Skeletal muscle tissue (tissue), 4 donors: Measurements from ENCODE around the gene LCN12. TPM values are rescaled to one million over a fixed set of nuclear protein-coding genes. Genes with fewer than 3 reads are reported as not detected.

Source experiments
- H3K27ac ChIP-seq: one replicate; pipeline ENCODE4 v1.7.0; 2013; ENCODE audit warnings: mild to moderate bottlenecking, low read depth, low read length, inconsistent platforms
- H3K27me3 ChIP-seq, 3 donors: one replicate each; pipeline ENCODE4 v1.7.0; 2013; ENCODE audit warnings: low read length in 3 of 3; ENCODE audit not compliant: control insufficient read depth in 3 of 3, insufficient read depth in 3 of 3
- H3K36me3 ChIP-seq, 3 donors: one replicate each; pipeline ENCODE4 v1.7.0; 2013; ENCODE audit warnings: low read length in 3 of 3; ENCODE audit not compliant: control insufficient read depth in 3 of 3, insufficient read depth in 3 of 3
- H3K4me1 ChIP-seq, 3 donors: one replicate each; pipeline ENCODE4 v1.7.0; 2013; ENCODE audit warnings: low read length in 3 of 3, mild to moderate bottlenecking in 3 of 3; ENCODE audit not compliant: control insufficient read depth in 3 of 3, insufficient read depth in 3 of 3
- H3K4me3 ChIP-seq, 3 donors: one replicate each; pipeline ENCODE4 v1.7.0; 2013; ENCODE audit warnings: low read length in 3 of 3
- H3K9ac ChIP-seq, 3 donors: one replicate each; pipeline ENCODE4 v1.7.0; 2013; ENCODE audit warnings: low read length in 3 of 3, mild to moderate bottlenecking in 3 of 3, moderate library complexity in 2 of 3, low read depth in 1 of 3
- H3K9me3 ChIP-seq, 3 donors: one replicate each; pipeline ENCODE4 v1.7.0; 2013; ENCODE audit warnings: low read length in 3 of 3; ENCODE audit not compliant: control insufficient read depth in 3 of 3
- total RNA-seq: library from RNA; depleted of rRNA; stranded (reverse); fragments of >200 nt; gene quantifications from one replicate; pipeline ENCODE4 v1.2.3, GENCODE V29; 2014
- donor health status: Osteomylitis.

LCN12 gene
- not detected for total RNA-seq

GRCh38 chr9:136951541-136952320, at the start of gene LCN12:
Gene LCN12 (plus strand): TSS chr9:136952273. CDS start chr9:136952328, 55 bp downstream.
- no peak within 1 kb of the TSS for H3K9ac ChIP-seq
- H3K27me3 ChIP-seq = no peaks in the 10 kb centered on the region
- no peaks in the 10 kb centered on the region for H3K36me3 ChIP-seq
- H3K27ac ChIP-seq = no peak within 1 kb of the TSS
- peaks cover 15 to 29% (median 25%) of the 10 kb centered on the region in 3 donors for H3K4me1 ChIP-seq
- H3K4me3 ChIP-seq = no peak within 1 kb of the TSS
- no peaks in the 10 kb centered on the region for H3K9me3 ChIP-seq

GRCh38 chr9:136903041-136903554, 49.0 kb upstream of the LCN12 start:
- Histone ChIP-seq H3K4me3 (no peak overlapping the region), H3K36me3 (peaks cover 24 to 30% (median 28%) of the 10 kb centered on the region in 3 donors), H3K27me3 (no peaks in the 10 kb centered on the region), H3K27ac (peak overlapping the region; percentile 81), H3K9ac (peak overlapping the region in 2 of 3 donors; percentile 65 to 81), H3K4me1 (peaks cover 20 to 34% (median 30%) of the 10 kb centered on the region in 3 donors), H3K9me3 (no peaks in the 10 kb centered on the region)

- H3K36me3 ChIP-seq = peaks cover 21 to 32% (median 24%) of the 10 kb centered on the region in 3 donors
- no peak overlapping the region for H3K4me3 ChIP-seq
- peaks cover 14 to 23% (median 21%) of the 10 kb centered on the region in 3 donors for H3K4me1 ChIP-seq
- H3K9ac ChIP-seq = no peak overlapping the region
- no peaks in the 10 kb centered on the region for H3K27me3 ChIP-seq
- no peaks in the 10 kb centered on the region for H3K9me3 ChIP-seq
- H3K27ac ChIP-seq = no peak overlapping the region
Observed at GRCh38 chr9:136906266-136906665, 45.8 kb upstream of the LCN12 start.

DNA sequence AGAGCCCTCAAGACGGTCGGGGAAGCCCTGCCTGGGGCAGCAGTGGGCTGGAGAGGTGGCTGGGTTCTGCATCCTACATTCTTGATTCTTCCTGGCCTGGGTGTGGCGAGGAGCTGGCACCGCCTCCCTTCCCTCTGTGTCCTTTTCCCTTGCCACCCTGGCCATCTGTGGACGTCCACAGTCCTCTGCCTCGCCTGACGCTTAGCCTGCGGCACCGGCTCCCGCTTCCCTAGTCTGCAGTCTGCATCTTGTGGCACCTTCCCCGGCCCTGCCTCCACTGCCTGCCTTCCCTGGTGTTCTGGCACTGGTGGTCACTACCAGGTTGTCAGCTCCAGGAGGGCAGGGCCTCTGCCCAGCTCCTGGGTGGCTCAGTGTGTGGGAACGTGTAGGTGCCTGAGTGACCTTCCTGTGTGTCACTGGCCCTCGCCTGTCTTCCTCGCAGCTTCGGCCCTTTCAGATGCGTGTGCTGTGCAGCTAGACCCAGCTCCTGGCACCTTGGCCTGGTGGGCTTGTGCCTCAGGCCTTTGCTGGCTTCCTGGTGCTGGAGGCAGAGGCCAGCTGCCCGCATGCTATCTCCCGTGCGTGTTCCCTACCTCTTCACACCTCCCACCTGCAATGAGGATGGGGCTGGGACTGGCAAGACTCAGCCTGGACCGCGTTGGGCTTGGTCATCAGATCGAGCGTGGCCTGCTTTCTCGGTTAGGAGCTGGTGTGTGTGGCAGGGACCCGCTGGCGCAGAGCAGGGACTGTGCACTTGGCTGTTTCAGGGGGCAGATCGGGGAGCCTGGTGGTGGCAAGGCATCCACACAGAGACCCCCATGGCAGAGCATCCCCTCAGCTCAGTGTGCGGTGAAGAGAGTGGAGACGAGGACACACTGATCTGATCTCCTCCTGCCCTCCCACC, 44.8 kb upstream of the LCN12 start:
- H3K9ac ChIP-seq = no peak overlapping the region
- H3K4me1 ChIP-seq = peaks cover 5 to 13% (median 11%) of the 10 kb centered on the region in 3 donors
- peaks cover 21 to 32% (median 26%) of the 10 kb centered on the region in 3 donors for H3K36me3 ChIP-seq

DNA sequence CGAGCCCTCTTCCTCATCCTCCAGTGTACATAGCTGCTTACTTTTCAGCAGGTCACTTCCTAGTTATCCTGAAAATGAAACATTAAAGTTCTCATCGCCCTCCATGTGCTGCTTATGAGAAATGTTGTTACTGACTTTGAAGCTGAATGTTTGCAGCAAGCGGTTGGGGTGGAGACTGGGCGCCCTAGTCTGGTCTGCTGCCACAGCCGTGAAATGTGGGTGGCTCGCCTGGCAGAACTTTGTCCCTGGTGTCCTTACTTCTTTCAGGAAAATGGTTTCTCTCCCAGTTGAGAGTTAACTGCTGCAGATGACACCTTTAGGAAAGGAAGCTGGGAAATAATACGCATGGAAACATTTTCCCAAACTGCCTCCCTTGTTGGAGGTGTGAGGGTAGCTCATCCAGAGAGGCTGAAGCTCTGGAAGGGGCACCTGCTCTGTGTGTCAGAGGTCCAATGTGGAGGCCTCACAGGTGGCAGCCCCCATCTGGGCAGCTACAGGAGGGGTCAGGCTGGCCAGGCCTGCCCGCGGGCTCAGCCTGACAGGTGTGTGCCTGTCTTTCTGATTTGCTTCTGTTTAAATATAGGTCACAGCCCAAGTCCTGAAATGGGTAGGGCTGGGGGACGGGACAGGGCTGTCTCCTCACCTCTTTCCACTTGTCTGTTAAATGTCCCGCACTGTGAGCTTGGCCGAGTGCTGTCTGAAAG, 41.7 kb upstream of the LCN12 start:
- Histone ChIP-seq H3K4me3 (no peak overlapping the region), H3K27me3 (no peaks in the 10 kb centered on the region), H3K9ac (no peak overlapping the region), H3K4me1 (no peaks in the 10 kb centered on the region), H3K9me3 (no peaks in the 10 kb centered on the region), H3K36me3 (peaks cover 26 to 36% (median 30%) of the 10 kb centered on the region in 3 donors), H3K27ac (no peak overlapping the region)

More for the DNA sequence above, 44.8 kb upstream of the LCN12 start:
- Histone ChIP-seq H3K27me3 (no peaks in the 10 kb centered on the region), H3K4me3 (no peak overlapping the region), H3K9me3 (no peaks in the 10 kb centered on the region), H3K27ac (no peak overlapping the region)

GRCh38 chr9:136910901-136911245, 41.2 kb upstream of the LCN12 start:
- Histone ChIP-seq H3K9ac (no peak overlapping the region), H3K9me3 (no peaks in the 10 kb centered on the region), H3K4me3 (no peak overlapping the region), H3K36me3 (peaks cover 32 to 39% (median 36%) of the 10 kb centered on the region in 3 donors), H3K4me1 (no peaks in the 10 kb centered on the region), H3K27me3 (no peaks in the 10 kb centered on the region), H3K27ac (no peak overlapping the region)

DNA sequence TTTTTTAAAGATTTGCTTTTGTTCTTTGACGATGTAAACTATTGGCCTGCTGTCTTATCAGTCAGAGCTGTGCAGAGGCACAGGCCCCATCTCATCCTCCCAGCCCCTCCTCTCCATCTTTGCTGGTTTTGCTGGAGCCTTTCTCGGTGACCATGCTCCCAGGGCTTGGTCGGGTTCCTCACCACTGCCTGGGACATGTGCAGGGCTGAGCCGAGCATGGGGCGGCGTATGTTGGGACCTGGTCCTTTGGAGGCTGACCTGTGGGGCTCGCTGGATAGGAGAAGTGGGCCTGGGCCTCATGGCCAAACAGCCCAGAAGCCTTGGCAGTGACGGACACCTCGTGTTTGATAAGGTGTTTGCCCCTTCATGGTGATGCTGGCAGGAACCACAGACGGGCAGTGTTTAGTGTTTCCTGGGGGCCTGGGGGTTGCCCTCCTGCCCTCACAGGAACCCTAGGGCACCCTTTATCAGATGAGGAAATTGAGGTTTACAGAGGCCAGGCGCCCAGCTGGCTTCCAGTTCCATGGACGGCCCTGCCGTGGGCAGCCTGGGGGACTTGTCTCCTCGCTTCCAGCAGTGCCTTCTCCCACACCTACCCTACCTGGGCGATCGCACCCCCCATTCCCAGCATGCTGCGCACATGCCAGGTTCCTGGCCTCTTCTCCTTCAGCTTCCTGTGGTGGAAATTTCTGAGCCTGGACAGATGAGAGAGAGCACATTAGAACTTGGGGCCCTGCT, 38.2 kb upstream of the LCN12 start:
- Histone ChIP-seq H3K27me3 (no peaks in the 10 kb centered on the region), H3K9me3 (no peaks in the 10 kb centered on the region), H3K27ac (no peak overlapping the region), H3K4me3 (no peak overlapping the region), H3K36me3 (peaks cover 33 to 45% (median 43%) of the 10 kb centered on the region in 3 donors), H3K9ac (no peak overlapping the region), H3K4me1 (no peaks in the 10 kb centered on the region)

- H3K4me3 ChIP-seq = no peak overlapping the region
- H3K4me1 ChIP-seq = no peaks in the 10 kb centered on the region
- H3K9ac ChIP-seq = no peak overlapping the region
- peaks cover 30 to 47% (median 36%) of the 10 kb centered on the region in 3 donors for H3K36me3 ChIP-seq
- H3K27me3 ChIP-seq = no peaks in the 10 kb centered on the region
- no peaks in the 10 kb centered on the region for H3K9me3 ChIP-seq
- H3K27ac ChIP-seq = no peak overlapping the region
Observed at GRCh38 chr9:136915632-136916329, 36.3 kb upstream of the LCN12 start.
